HG03060 (cell line): ENCODE data around the gene PRDM15.

Experiments used
- ATAC-seq: cut with Tn5 transposase; IDR thresholded peaks from one replicate; pipeline ENCODE4 v1.9.1; 2021; ENCODE audit warnings: low read depth, moderate number of reproducible peaks; ENCODE audit not compliant: unreplicated experiment

PRDM15 gene

DNA sequence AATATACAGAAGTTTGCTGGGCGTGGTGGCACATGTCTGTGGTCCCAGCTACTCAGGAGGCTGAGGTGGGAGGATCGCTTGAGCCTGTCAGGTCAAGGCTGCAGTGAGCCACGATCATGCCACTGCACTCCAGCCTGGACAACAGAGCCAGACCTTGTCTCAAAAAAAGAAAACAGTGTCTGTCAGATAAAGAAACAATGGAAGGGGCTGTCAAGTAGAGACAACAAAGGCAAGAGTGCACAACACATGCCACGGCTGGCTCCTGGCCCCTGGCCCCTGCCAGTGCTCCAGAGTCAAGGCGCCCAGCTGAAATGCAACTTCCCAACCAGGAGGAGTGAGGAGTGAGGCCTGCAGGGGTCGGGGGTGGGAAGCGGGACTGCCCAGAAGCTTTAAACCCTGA lies 32.6 kb downstream of the PRDM15 start:
- no peak for ATAC-seq

- ATAC-seq = no peak
These were observed 33.2 kb downstream of the PRDM15 start for GRCh38 chr21:41846033-41846317.

DNA sequence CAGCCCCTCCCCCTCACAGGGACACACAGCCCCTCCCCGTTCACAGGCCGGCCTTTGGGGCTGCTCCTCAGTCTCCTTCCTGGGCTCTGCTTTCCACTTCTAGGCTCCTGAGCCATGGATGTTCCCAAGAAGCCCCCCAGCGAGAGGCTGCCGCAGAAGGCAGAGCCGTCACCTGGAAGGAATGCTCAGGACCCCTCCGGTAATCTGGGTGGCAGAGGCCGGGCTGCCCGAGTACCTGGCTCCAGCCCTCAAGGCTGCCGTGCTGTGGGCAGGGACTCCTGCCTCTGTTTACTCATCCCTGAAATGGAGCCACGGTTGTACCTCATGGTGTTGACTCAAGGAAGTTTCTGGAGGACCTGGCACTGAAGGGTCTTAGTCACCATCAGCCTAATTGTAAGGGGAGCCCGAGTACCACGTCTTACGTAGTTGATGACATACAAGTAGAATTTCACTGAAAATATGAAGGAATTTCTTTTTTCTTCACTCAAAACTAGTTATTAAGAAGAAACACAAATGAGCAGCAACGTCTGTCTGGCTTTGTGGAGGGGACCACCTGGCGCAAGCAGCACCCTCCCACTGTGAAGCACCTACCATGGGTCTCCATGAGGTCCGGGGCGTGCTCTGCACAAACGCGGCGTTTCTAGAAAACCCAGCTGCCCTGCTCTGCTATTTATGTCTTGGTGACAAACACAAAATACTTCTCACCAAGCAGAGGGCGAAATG lies 33.7 kb downstream of the PRDM15 start:
- ATAC-seq = no peak

- no peak for ATAC-seq
These were observed 35.6 kb downstream of the PRDM15 start for GRCh38 chr21:41843584-41843983.

- no peak for ATAC-seq
These were observed 38.3 kb downstream of the PRDM15 start for GRCh38 chr21:41840880-41841279.

DNA sequence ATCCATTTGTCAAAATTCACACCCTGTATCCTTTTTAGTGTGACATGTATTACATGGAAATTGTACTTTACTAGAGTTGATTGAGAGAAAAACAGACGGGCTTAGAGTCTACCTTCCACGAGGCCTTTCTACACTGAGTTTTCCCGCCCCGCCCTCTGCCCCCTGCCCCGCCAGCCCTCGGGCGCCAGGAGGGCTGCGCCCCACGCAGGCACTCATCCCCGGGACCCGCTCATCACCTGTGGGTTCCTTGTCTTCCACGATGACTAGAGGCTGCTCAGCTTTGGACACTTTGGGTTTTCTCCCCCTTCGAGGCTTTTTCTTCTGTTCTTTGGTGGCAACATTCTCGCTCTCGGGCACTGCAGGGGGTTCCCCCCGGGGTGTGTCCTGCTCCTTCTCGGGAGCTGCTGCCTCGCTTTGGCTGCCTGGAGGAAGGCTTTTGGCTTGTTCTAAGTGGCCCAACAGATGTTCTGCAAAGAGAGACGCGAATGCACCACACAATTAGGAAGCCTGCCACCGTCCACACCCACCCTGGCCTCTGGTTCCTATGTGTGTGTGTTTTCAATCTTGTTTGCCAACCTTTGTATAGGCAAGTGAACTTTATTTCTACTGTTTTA lies 39.6 kb downstream of the PRDM15 start:
- ATAC-seq = no peak

GRCh38 chr21:41837756-41838297 lies 41.3 kb downstream of the PRDM15 start:
- no peak for ATAC-seq

DNA sequence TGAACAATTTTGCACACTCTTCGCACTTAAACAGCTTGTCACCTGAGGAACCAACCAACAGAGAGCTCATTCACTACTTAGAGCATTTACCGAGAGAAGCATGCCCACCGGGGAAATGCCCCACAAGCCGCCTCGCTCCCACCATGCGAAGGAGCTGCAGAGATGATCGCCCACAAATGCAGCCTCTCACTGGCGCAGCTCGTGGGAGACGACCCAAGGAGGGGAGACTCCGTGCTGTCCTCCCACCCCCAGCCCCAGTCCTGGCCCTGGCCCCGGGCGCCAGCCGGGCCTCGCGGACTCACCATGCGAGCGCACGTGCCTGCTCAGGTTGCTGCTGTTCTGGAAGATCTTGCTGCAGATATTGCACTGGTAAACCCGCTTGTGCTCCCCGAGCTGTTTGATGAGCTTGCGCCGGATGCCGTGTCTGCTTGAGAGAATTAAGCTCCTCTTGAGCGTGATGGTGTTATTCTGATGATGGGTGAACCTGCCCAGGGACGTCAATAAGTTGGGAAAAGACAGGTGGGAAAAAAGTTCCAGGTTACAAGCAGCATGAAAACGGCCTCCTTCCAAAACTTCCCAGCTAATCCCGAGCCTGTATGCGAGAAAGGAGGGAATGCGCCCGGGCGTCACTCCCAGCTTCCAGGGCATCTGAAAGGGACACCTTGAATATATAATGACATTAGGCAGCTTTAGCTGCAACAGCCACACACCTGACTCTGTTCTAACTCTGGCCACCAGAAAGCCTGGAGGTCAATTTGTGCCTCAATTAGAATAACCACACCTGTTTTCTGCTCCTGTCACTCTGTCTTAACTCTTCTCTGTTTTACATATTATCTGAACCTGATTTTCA lies 42.8 kb downstream of the PRDM15 start:
- ATAC-seq = no peak

- no peak for ATAC-seq
These were observed 43.4 kb downstream of the PRDM15 start for GRCh38 chr21:41835711-41836154.

- no peak for ATAC-seq
These were observed 44.0 kb downstream of the PRDM15 start for GRCh38 chr21:41834926-41835663.

GRCh38 chr21:41834252-41834925 lies 44.8 kb downstream of the PRDM15 start:
- no peak for ATAC-seq

- peak; percentile 29 for ATAC-seq
These were observed 45.5 kb downstream of the PRDM15 start for GRCh38 chr21:41833497-41834115.

DNA sequence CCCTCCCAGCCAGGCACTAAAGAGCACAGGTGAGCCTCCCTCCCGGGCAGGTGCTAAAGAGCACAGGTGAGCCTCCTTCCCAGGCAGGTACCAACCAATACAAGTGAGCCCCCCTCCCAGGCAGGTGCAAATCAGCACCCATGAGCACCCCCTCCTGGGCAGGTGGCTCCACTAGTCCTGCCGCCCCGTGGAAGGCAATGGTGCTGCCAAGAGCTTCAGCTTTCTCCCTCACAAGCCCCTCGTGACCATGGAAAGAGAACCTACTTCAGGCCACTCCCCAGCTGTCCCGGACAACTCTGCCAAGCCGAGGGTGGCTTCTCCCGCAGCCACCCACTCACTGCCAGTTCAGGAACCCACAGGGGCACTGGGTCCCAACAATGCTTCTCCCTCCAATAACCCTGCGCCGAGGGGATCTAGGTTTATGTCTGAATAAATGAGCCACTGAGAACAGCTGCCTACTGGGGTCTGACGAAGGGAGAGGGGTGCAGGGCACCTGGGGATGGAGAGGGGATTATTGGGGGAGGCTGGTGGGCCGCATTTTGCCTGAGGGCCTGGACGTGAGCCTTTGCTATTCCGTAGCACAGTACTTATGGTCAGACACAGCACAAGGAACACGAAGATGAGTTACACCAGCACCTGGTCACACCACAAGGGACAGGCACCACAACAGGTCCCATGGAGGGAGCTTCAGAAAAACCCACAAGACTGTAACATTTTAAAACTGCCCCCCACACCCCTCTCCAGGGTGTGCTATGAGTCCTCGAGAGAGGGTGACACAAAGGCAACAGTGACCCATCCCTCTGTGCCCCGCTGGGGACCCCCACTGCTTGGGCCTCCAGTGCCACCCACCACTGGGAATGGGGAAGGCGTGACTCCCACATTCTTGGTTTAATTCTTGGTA lies 46.3 kb downstream of the PRDM15 start:
- peak; percentile 49 for ATAC-seq

- ATAC-seq = no peak
These were observed 47.1 kb downstream of the PRDM15 start for GRCh38 chr21:41831866-41832595.

DNA sequence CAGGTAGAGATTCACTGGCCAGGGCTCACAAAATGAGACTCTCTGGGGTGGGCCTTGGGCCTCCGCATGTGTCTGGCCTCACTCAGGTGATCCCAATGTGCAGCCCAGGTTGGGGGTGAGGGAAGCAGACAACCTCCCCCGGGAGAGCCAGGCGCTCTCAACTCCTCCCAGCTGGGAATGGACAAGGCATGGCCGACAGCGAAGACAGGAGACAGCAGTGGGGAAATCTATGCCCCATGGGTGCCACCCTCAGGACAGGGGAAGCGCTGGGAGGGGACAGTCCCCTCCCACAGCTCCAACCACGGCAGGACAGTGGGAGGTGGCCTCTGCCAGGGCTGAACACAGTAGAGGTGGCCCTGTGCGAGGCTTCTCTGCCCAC lies 47.7 kb downstream of the PRDM15 start:
- ATAC-seq = no peak

GRCh38 chr21:41830764-41831452 lies 48.2 kb downstream of the PRDM15 start:
- no peak for ATAC-seq

DNA sequence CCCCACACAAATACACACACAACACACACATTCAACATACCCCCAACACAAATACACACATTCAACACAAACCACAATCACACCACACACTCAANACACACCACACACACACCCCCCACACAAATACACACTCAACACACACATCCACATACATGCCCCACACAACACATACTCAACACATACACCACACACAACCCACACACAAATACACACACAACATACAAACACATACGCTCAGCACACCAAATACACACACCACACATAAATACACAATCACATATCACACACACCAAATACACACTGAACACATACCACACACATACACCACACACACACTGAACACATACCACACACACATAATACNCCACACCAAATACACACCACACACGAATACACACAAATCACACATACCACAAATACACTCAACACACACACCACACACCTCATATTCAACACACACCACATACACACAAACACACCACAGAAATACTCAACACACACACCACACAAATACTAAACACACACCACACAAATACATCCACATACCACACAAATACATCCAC lies 48.9 kb downstream of the PRDM15 start:
- ATAC-seq = no peak
